Mesendoderm (in vitro differentiated cells): ENCODE data around the gene MEIS1.

Source experiments
- DNase-seq: peaks from one replicate; pipeline ENCODE4 v3.0.0; 2013
- H2AK5ac ChIP-seq: 2 replicates; pipeline ENCODE4 v1.6.1; 2013; ENCODE audit warnings: low read length, inconsistent platforms
- H2BK120ac ChIP-seq: 2 replicates; pipeline ENCODE4 v1.6.1; 2013; ENCODE audit warnings: low read depth, mild to moderate bottlenecking, low read length, moderate library complexity, mixed read lengths
- H2BK15ac ChIP-seq: replicated peaks from 2 replicates; pipeline ENCODE4 v1.6.1; 2013; ENCODE audit warnings: low read depth, mild to moderate bottlenecking, moderate library complexity
- H2BK5ac ChIP-seq: 2 replicates; pipeline ENCODE4 v1.6.1; 2013; ENCODE audit warnings: low read length, inconsistent platforms
- H3K18ac ChIP-seq: 2 replicates; pipeline ENCODE4 v1.6.1; 2013; ENCODE audit warnings: mild to moderate bottlenecking, low read length, mixed read lengths
- H3K23ac ChIP-seq: one replicate; pipeline ENCODE4 v1.6.1; 2013; ENCODE audit warnings: low read length
- H3K27ac ChIP-seq: 2 replicates; pipeline ENCODE4 v1.5.1; 2013; ENCODE audit warnings: low read depth, mild to moderate bottlenecking, inconsistent platforms, low read length, moderate library complexity
- H3K27me3 ChIP-seq: 2 replicates; pipeline ENCODE4 v1.6.1; 2013; ENCODE audit warnings: low read length, control low read depth, mild to moderate bottlenecking, inconsistent platforms; ENCODE audit not compliant: insufficient read depth, poor library complexity
- H3K36me3 ChIP-seq: 2 replicates; pipeline ENCODE4 v1.6.1; 2013; ENCODE audit warnings: low read length, inconsistent platforms; ENCODE audit not compliant: control insufficient read depth, insufficient read depth
- H3K4ac ChIP-seq: one replicate; pipeline ENCODE4 v1.6.1; 2013; ENCODE audit warnings: low read depth, mild to moderate bottlenecking, low read length, moderate library complexity
- H3K4me1 ChIP-seq: 2 replicates; pipeline ENCODE4 v1.6.1; 2013; ENCODE audit warnings: low read depth, low read length, inconsistent platforms; ENCODE audit not compliant: control insufficient read depth
- H3K4me2 ChIP-seq: 2 replicates; pipeline ENCODE4 v1.6.1; 2013; ENCODE audit warnings: low read length
- H3K4me3 ChIP-seq: 2 replicates; pipeline ENCODE4 v1.5.1; 2013; ENCODE audit warnings: mild to moderate bottlenecking, low read length
- H3K56ac ChIP-seq: one replicate; pipeline ENCODE4 v1.6.1; 2013; ENCODE audit warnings: low read length
- H3K79me1 ChIP-seq: 2 replicates; pipeline ENCODE4 v1.6.1; 2013; ENCODE audit warnings: low read length, inconsistent platforms
- H3K79me2 ChIP-seq: 2 replicates; pipeline ENCODE4 v1.6.1; 2013; ENCODE audit warnings: mild to moderate bottlenecking, low read length; ENCODE audit not compliant: control insufficient read depth, insufficient read depth
- H3K9ac ChIP-seq: 2 replicates; pipeline ENCODE4 v1.6.1; 2013; ENCODE audit warnings: low read length, inconsistent platforms
- H4K5ac ChIP-seq: one replicate; pipeline ENCODE4 v1.6.1; 2013; ENCODE audit warnings: low read length
- H4K8ac ChIP-seq: one replicate; pipeline ENCODE4 v1.6.1; 2013; ENCODE audit warnings: low read depth, mild to moderate bottlenecking, control low read depth, low read length, moderate library complexity
- WGBS: extraction: QIAGEN DNeasy Blood & Tissue Kit; methylation state at CpG from one replicate; pipeline ENCODE4 v1.1.7; 2013; ENCODE audit warnings: low lambda C conversion rate, missing lambda C conversion rate; ENCODE audit not compliant: insufficient coverage; ENCODE audit errors: extremely low coverage; 5-methylcytosine and 5-hydroxymethylcytosine counted together

MEIS1 gene

DNA sequence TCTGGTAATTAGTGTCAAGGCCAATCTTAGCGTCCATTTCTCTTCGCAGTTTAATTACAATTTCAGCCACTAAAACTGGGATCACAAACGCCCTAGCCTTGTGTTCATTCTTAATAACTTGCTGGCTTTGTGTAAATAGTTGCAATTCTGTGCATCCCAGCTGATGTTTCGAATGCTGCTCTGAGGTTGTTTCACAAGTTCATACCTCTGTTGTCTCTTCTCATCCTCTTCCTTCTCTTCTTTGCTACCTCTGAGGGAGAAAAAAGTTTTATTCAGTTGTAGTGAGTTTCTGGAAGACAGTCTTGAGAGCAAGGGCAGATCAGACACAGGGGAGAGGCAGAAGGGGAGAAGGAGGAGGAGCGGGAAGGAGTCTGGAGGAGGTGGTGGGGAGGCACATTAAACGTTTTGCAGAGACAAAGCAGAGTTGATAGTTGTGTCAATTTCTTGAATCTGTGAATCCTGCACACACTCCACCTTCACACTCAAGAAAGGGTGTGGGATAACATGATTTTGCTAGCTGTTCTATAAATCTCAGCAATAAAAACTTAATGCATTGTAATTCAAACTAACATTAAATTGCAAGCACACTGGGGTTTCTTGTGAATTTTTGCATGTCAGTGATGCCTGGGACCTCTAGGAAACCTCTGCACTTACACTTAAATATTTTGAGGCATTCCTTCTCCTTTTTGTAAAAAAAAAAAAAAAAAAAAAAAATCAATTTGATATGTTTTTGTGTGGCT, 6.8 kb downstream of the MEIS1 start:
- Histone ChIP-seq H2AK5ac (no peak overlapping the region), H3K9ac (no peak overlapping the region), H3K56ac (no peak overlapping the region), H4K5ac (no peak overlapping the region), H3K4me1 (peaks cover 2% of the 10 kb centered on the region), H3K4ac (no peak overlapping the region), H3K79me2 (no peaks in the 10 kb centered on the region), H2BK5ac (no peak overlapping the region), H3K27me3 (peaks cover 70% of the 10 kb centered on the region), H3K27ac (no peak overlapping the region), H3K23ac (no peak overlapping the region), H3K4me3 (no peak overlapping the region), H2BK15ac (no peak overlapping the region), H3K36me3 (no peaks in the 10 kb centered on the region), H3K4me2 (no peak overlapping the region), H4K8ac (no peak overlapping the region), H3K18ac (no peak overlapping the region), H3K79me1 (no peaks in the 10 kb centered on the region), H2BK120ac (no peak overlapping the region)
- WGBS, result no CpG with 5 or more reads among the region's 6 CpGs
- peak; percentile 25 for DNase-seq

DNA sequence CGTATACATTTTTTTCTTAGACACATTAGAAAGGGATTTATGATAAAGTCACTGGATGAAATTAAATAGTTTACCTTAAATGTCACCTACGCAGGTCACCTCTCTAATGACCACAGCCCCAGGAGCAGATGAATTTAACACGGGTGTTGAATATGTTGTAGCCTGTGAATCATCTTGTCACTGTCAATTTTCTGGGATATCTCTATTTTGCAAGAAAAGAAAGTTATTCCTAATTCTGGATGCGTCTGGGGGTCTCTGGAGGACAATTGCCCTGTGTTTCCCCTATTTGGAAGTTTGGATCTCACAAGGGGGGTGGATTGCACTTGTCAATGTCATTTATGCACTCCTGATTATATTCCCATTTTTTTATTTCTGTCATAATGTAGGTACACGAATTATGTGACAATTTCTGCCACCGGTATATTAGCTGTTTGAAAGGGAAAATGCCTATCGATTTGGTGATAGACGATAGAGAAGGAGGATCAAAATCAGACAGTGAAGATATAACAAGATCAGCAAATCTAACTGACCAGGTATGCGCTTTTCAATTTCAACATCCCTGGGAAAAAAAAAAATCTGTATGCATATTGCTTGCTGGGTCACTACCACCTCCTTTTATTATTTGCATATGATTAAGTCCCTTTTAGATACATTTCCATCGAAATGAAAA, 7.7 kb downstream of the MEIS1 start:
- no CpG with 5 or more reads among the region's 10 CpGs for WGBS
- Histone ChIP-seq H3K79me2 (no peaks in the 10 kb centered on the region), H3K56ac (no peak overlapping the region), H4K8ac (no peak overlapping the region), H3K9ac (no peak overlapping the region), H3K4me3 (no peak overlapping the region), H3K4me1 (peaks cover 2% of the 10 kb centered on the region), H3K18ac (no peak overlapping the region), H3K27ac (no peak overlapping the region), H2BK15ac (no peak overlapping the region), H2BK5ac (no peak overlapping the region), H3K36me3 (no peaks in the 10 kb centered on the region), H4K5ac (no peak overlapping the region), H2BK120ac (no peak overlapping the region), H3K4me2 (no peak overlapping the region), H3K4ac (no peak overlapping the region), H3K79me1 (no peaks in the 10 kb centered on the region), H2AK5ac (no peak overlapping the region), H3K27me3 (peaks cover 63% of the 10 kb centered on the region), H3K23ac (no peak overlapping the region)
- no peak for DNase-seq

DNA sequence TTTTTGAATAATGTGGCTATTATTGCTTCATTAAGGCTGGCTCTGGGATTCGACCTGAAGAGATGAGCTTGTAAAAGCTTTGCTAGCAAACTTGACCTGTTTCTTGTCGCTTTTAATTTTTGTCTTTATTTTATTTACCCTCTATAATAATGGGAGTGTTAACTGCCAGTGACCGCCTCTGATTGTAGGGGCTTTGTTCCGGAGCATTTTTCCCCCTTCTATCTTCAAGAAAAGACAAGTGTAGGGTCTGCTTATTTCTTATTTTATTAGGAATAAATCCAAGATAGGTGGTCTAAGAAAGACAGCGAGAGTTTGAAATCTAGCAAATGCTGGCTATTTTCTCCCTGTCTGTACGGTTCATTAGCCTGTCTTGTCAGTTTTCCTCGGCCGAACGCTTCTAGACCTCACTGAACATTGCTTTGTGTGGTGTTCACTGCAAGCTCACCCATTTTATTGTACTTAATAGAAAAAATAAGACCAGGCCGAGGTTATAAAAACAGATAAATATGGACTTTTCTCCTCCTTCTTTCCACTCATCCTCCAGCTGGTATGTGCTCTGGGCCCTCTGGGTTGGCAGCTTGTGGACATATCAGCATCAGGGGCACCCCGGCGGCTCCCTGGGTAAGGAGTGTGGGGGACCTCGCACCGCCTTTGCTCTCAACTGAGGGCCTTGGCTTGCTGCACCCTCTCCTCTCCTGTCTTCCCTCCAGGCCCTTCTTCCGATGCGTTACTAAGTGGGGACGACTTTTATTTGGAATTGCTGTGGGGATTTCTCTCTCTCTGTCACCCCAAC, 8.5 kb downstream of the MEIS1 start:
- H3K4ac ChIP-seq, result no peak overlapping the region
- H3K23ac ChIP-seq, result no peak overlapping the region
- H3K9ac ChIP-seq, result no peak overlapping the region
- H3K79me2 ChIP-seq, result no peaks in the 10 kb centered on the region
- no peak overlapping the region for H2BK5ac ChIP-seq
- H3K27me3 ChIP-seq, result peaks cover 55% of the 10 kb centered on the region
- no peak overlapping the region for H3K4me3 ChIP-seq
- H4K5ac ChIP-seq, result no peak overlapping the region
- H3K27ac ChIP-seq, result no peak overlapping the region
- no peak overlapping the region for H2BK120ac ChIP-seq
- no peaks in the 10 kb centered on the region for H3K79me1 ChIP-seq
- H2AK5ac ChIP-seq, result no peak overlapping the region
- H3K18ac ChIP-seq, result no peak overlapping the region
- WGBS, result no CpG with 5 or more reads among the region's 17 CpGs
- no peak overlapping the region for H3K4me2 ChIP-seq
- H3K56ac ChIP-seq, result no peak overlapping the region
- peaks cover 2% of the 10 kb centered on the region for H3K4me1 ChIP-seq
- no peaks in the 10 kb centered on the region for H3K36me3 ChIP-seq
- DNase-seq, result no peak
- H2BK15ac ChIP-seq, result no peak overlapping the region
- no peak overlapping the region for H4K8ac ChIP-seq

DNA sequence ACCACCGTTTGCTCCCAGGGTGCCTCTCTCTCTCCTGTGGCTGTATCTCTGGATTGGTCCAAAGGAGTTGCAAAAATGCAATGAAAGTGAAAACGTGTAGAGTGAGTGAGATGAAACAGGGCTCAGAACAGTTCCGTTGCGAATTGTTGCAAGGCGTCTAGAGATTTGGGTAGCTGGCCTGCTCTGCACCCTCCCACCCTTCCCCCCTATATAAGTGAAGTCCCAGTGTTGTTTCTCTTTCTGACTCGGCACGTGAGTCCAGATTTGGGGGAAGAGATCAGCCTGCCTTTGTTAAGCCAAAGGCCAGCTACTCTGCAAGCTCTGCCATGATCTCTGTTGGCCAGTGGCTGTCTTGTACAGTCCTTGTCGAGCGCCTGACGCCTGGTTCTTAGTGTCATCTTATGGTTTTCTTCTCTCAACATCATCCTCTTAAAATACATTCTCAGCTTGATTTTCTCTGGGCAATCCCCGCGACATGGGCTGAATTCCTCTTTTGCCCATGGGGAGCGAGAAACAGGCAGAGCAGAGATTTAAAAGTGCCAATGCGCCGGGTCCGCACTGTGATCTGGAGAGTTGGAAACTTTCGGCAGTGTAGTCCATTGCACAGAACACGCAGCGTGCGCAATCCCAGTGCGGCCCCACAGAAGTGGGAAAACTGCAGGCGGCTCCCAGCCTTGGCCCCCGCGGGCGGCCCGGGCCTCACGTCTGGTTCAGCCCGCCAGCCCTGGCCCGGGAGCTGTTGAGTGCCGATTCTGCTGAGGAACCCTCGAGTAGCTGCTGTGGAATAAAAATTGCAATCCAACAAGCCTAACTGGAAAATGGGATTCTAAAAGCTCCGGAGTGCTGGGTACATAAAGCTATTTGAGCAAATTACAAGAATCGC, 9.3 kb downstream of the MEIS1 start:
- Histone ChIP-seq H2BK15ac (no peak overlapping the region), H4K5ac (no peak overlapping the region), H3K27me3 (peaks cover 49% of the 10 kb centered on the region), H4K8ac (no peak overlapping the region), H3K79me1 (no peaks in the 10 kb centered on the region), H3K56ac (no peak overlapping the region), H3K23ac (no peak overlapping the region), H3K4me2 (no peak overlapping the region), H2BK120ac (no peak overlapping the region), H3K36me3 (no peaks in the 10 kb centered on the region), H3K18ac (no peak overlapping the region), H3K4me3 (no peak overlapping the region), H3K79me2 (no peaks in the 10 kb centered on the region), H3K4ac (no peak overlapping the region), H2BK5ac (no peak overlapping the region), H3K27ac (no peak overlapping the region), H2AK5ac (no peak overlapping the region), H3K4me1 (peaks cover 2% of the 10 kb centered on the region), H3K9ac (no peak overlapping the region)
- no CpG with 5 or more reads among the region's 33 CpGs for WGBS
- peak; percentile 30 for DNase-seq

DNA sequence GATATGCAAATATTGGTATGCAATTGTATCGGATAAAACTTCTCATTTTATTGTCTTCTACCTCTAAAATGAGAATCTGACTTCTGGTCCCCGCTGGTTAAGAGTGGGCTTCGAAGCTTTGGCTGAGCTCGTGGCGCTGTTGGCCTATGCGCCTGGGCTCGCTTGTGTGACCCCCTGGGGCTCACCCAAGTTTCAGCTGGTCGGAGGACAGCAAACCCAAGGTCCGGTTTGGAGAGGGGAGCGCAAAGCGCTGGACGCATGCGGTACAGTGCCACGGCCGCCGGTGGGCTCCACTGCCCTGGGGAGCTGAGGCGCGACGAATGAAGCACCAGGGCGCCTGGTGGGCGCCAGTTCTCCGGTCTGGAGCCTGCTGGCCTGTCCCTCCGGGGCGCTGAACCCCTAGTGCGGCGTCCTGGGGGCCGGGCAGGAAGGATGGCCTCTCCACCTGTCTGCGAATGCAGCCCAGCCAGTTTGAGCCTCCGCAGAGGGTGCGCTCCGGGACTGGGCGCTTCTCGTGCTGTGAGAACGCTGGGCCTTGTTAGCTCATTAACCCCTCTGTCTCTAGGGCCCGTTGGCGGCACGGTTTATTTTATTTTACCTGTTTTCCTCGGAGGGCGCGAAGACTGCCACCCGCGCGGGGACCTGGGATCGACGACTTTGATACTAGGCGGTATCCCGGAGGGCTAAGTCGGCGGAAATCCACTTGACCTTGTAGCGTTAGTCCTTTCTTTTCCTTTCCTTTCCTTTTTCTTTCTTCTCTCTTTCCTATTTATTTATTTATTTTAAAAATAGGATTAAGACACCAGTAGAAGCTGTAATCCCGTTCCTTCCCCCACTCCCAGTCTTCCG, 10.4 kb downstream of the MEIS1 start:
- no peak overlapping the region for H3K27ac ChIP-seq
- no peak overlapping the region for H2BK15ac ChIP-seq
- no peak overlapping the region for H2BK120ac ChIP-seq
- H3K4ac ChIP-seq, result no peak overlapping the region
- H4K5ac ChIP-seq, result no peak overlapping the region
- H3K79me1 ChIP-seq, result no peaks in the 10 kb centered on the region
- H3K79me2 ChIP-seq, result no peaks in the 10 kb centered on the region
- peak overlapping the region; percentile 43 for H3K56ac ChIP-seq
- peak overlapping the region; percentile 20 for H3K9ac ChIP-seq
- no peak overlapping the region for H4K8ac ChIP-seq
- H2AK5ac ChIP-seq, result no peak overlapping the region
- WGBS, result no CpG with 5 or more reads among the region's 52 CpGs
- peaks cover 41% of the 10 kb centered on the region for H3K27me3 ChIP-seq
- no peak overlapping the region for H3K4me3 ChIP-seq
- H3K4me2 ChIP-seq, result peak overlapping the region; percentile 39
- DNase-seq, result peak; percentile 55
- H3K36me3 ChIP-seq, result no peaks in the 10 kb centered on the region
- no peak overlapping the region for H2BK5ac ChIP-seq
- H3K18ac ChIP-seq, result no peak overlapping the region
- no peak overlapping the region for H3K23ac ChIP-seq
- H3K4me1 ChIP-seq, result no peaks in the 10 kb centered on the region
